IMR-90 (cell line): ENCODE data around the gene ABLIM3. TPM values are rescaled to one million over a fixed set of nuclear protein-coding genes. Genes with fewer than 3 reads are reported as not detected.

Source experiments
- ATAC-seq: fragments of 200-7000 bp; cut with Tn5 transposase; 2 replicates; pipeline ENCODE4 v1.9.1; 2020; ENCODE audit warnings: low read depth, mild to moderate bottlenecking, moderate library complexity
- BruUV-seq: library from RNA; stranded (reverse); fragments of 400-500 nt; replicated peaks from 2 replicates; lab custom pipeline; 2021; lab: Mats Ljungman, UMichigan
- CTCF ChIA-PET: fragments of 300-600 bp; formaldehyde crosslinking; extraction: SDS; loops from one replicate; lab custom pipeline; 2021; ENCODE audit warnings: antibody characterized with exemption; lab: Yijun Ruan, JAX
- POLR2A ChIA-PET: fragments of 300-600 bp; sonication (Branson Sonifier 250); formaldehyde crosslinking; loops from one replicate; lab custom pipeline; 2022; ENCODE audit warnings: antibody characterized with exemption; ENCODE audit not compliant: unreplicated experiment; lab: Charles Lee
- DNase-seq: peaks from one replicate; pipeline ENCODE4 v3.0.0; 2013
- H2AFZ ChIP-seq: replicated peaks from 2 replicates; pipeline ENCODE3; 2013; ENCODE audit warnings: low read length, mild to moderate bottlenecking; ENCODE audit not compliant: poor library complexity
- H2AK5ac ChIP-seq: 2 replicates; pipeline ENCODE4 v1.6.1; 2013; ENCODE audit warnings: low read depth, low read length, inconsistent platforms
- H2AK9ac ChIP-seq: replicated peaks from 2 replicates; pipeline ENCODE3; 2013; ENCODE audit warnings: mild to moderate bottlenecking, low read depth, low read length, moderate library complexity; ENCODE audit not compliant: poor library complexity
- H2BK120ac ChIP-seq: 2 replicates; pipeline ENCODE4 v1.6.1; 2013; ENCODE audit warnings: low read depth, low read length, inconsistent platforms
- H2BK15ac ChIP-seq: 3 replicates; pipeline ENCODE4 v1.6.1; 2013; ENCODE audit warnings: low read depth, low read length, inconsistent platforms
- H2BK20ac ChIP-seq: 2 replicates; pipeline ENCODE4 v1.6.1; 2013; ENCODE audit warnings: low read depth, mild to moderate bottlenecking, inconsistent platforms, low read length, moderate library complexity
- H2BK5ac ChIP-seq: 2 replicates; pipeline ENCODE4 v1.6.1; 2013; ENCODE audit warnings: mild to moderate bottlenecking, low read depth, low read length, inconsistent platforms; ENCODE audit not compliant: poor library complexity, severe bottlenecking
- H3K14ac ChIP-seq: replicated peaks from 2 replicates; pipeline ENCODE4 v1.6.1; 2013; ENCODE audit warnings: low read depth, low read length, inconsistent platforms
- H3K18ac ChIP-seq: 2 replicates; pipeline ENCODE4 v1.6.1; 2013; ENCODE audit warnings: low read depth, low read length, control low read depth
- H3K23ac ChIP-seq: 2 replicates; pipeline ENCODE4 v1.6.1; 2013; ENCODE audit warnings: low read depth, low read length, inconsistent platforms
- H3K27ac ChIP-seq: 2 replicates; pipeline ENCODE4 v1.5.1; 2013; ENCODE audit warnings: mild to moderate bottlenecking, control low read depth, low read length; ENCODE audit not compliant: insufficient read depth
- H3K27me3 ChIP-seq: 2 replicates; pipeline ENCODE4 v1.6.1; 2013; ENCODE audit warnings: low read length; ENCODE audit not compliant: control insufficient read depth, insufficient read depth
- H3K36me3 ChIP-seq: 2 replicates; pipeline ENCODE4 v1.6.1; 2013; ENCODE audit warnings: low read length, mixed read lengths; ENCODE audit not compliant: control insufficient read depth, insufficient read depth
- H3K4ac ChIP-seq: 2 replicates; pipeline ENCODE4 v1.6.1; 2013; ENCODE audit warnings: low read depth, low read length, inconsistent platforms
- H3K4me1 ChIP-seq: 2 replicates; pipeline ENCODE4 v1.6.1; 2013; ENCODE audit warnings: low read length, mixed read lengths; ENCODE audit not compliant: control insufficient read depth, insufficient read depth
- H3K4me2 ChIP-seq: 2 replicates; pipeline ENCODE4 v1.6.1; 2013; ENCODE audit warnings: low read depth, mild to moderate bottlenecking, control low read depth, low read length, moderate library complexity
- H3K4me3 ChIP-seq: 2 replicates; pipeline ENCODE4 v1.5.1; 2013; ENCODE audit warnings: low read depth, mild to moderate bottlenecking, control low read depth, low read length, moderate library complexity; ENCODE audit not compliant: insufficient read depth
- H3K56ac ChIP-seq: 2 replicates; pipeline ENCODE4 v1.6.1; 2013; ENCODE audit warnings: low read length, inconsistent platforms; ENCODE audit not compliant: insufficient read depth; ENCODE audit errors: extremely low read depth
- H3K79me1 ChIP-seq, 2 experiments: 2 replicates each; pipeline ENCODE4 v1.6.1; 2013; ENCODE audit warnings: low read length in 2 of 2, inconsistent platforms in 1 of 2, low read depth in 1 of 2
- H3K9ac ChIP-seq: 2 replicates; pipeline ENCODE4 v1.6.1; 2013; ENCODE audit warnings: low read depth, low read length, control low read depth
- H3K9me1 ChIP-seq: 2 replicates; pipeline ENCODE4 v1.6.1; 2013; ENCODE audit warnings: low read length, inconsistent platforms; ENCODE audit not compliant: insufficient read depth
- H3K9me3 ChIP-seq: 2 replicates; pipeline ENCODE4 v1.6.1; 2013; ENCODE audit warnings: low read length; ENCODE audit not compliant: control insufficient read depth, insufficient read depth
- H4K20me1 ChIP-seq: 2 replicates; pipeline ENCODE4 v1.6.1; 2013; ENCODE audit warnings: low read length, inconsistent platforms; ENCODE audit not compliant: insufficient read depth
- H4K5ac ChIP-seq: 2 replicates; pipeline ENCODE4 v1.6.1; 2013; ENCODE audit warnings: mild to moderate bottlenecking, low read depth, low read length, control low read depth
- H4K8ac ChIP-seq, 2 experiments: 2 replicates each; pipeline ENCODE4 v1.6.1; 2013; ENCODE audit warnings: low read depth in 2 of 2, low read length in 2 of 2, control low read depth in 1 of 2, inconsistent platforms in 1 of 2
- H4K91ac ChIP-seq: 2 replicates; pipeline ENCODE4 v1.6.1; 2013; ENCODE audit warnings: low read depth, low read length, inconsistent platforms; ENCODE audit not compliant: insufficient read depth
- CEBPB ChIP-seq: IDR thresholded peaks from 2 replicates; pipeline ENCODE4 v1.6.1; 2012; ENCODE audit warnings: low read depth, low read length, improper control_type of control experiment
- CHD1 ChIP-seq: IDR thresholded peaks from 2 replicates; pipeline ENCODE4 v1.6.1; 2012; ENCODE audit warnings: low read depth, low read length, improper control_type of control experiment
- MAFK ChIP-seq: IDR thresholded peaks from 2 replicates; pipeline ENCODE4 v1.6.1; 2012; ENCODE audit warnings: low read depth, low read length, improper control_type of control experiment
- MAZ ChIP-seq: IDR thresholded peaks from 2 replicates; pipeline ENCODE4 v1.6.1; 2012; ENCODE audit warnings: low read depth, mild to moderate bottlenecking, low read length, improper control_type of control experiment, moderate library complexity, borderline replicate concordance
- MXI1 ChIP-seq: IDR thresholded peaks from 2 replicates; pipeline ENCODE4 v1.6.1; 2012; ENCODE audit warnings: low read depth, mild to moderate bottlenecking, low read length, moderate library complexity, borderline replicate concordance
- NFE2L2 ChIP-seq: fragments of 150-350 bp; IDR thresholded peaks from 2 replicates; pipeline ENCODE4 v1.6.1; 2016; ENCODE audit warnings: low read depth, mild to moderate bottlenecking, low read length
- POLR2A ChIP-seq: IDR thresholded peaks from 2 replicates; pipeline ENCODE4 v1.6.1; 2012; ENCODE audit warnings: mild to moderate bottlenecking, low read depth, low read length
- RAD21 ChIP-seq: IDR thresholded peaks from 2 replicates; pipeline ENCODE4 v1.6.1; 2012; ENCODE audit warnings: low read length, improper control_type of control experiment
- RCOR1 ChIP-seq: IDR thresholded peaks from 2 replicates; pipeline ENCODE4 v1.6.1; 2012; ENCODE audit warnings: mild to moderate bottlenecking, low read length, improper control_type of control experiment; ENCODE audit not compliant: insufficient replicate concordance
- RFX5 ChIP-seq: IDR thresholded peaks from 2 replicates; pipeline ENCODE4 v1.8.0; 2012; ENCODE audit warnings: low read depth, mild to moderate bottlenecking, low read length, moderate library complexity
- SMC3 ChIP-seq: fragments of 150-350 bp; IDR thresholded peaks from 2 replicates; pipeline ENCODE4 v1.6.1; 2016; ENCODE audit warnings: low read depth, mild to moderate bottlenecking, antibody characterized with exemption, low read length, moderate library complexity
- WGBS, 2 experiments: methylation state at CpG; one replicate each; pipeline versions ENCODE4 v1.1.5 to v1.1.7; 2013; ENCODE audit warnings: missing lambda C conversion rate in 2 of 2; ENCODE audit not compliant: insufficient read length in 1 of 2; ENCODE audit errors: extremely low coverage in 2 of 2; 5-methylcytosine and 5-hydroxymethylcytosine counted together
- dilution Hi-C: fragments of 300-500 bp; cut with HindIII; formaldehyde crosslinking; loops from one replicate; pipeline ENCODE4 v1.14.3; 2018; ENCODE audit warnings: low sequenced_read_pairs; ENCODE audit not compliant: unreplicated experiment
- in situ Hi-C: fragments of 300-500 bp; cut with MboI; formaldehyde crosslinking; loops from 3 replicates; pipeline ENCODE4 v1.14.3; 2019; ENCODE audit warnings: low sequenced_read_pairs, inconsistent platforms, mixed read lengths
- intact Hi-C: fragments of 100-400 bp; cut with micrococcal nuclease; formaldehyde crosslinking; loops from 2 replicates; pipeline ENCODE4 v1.10.0; 2022
- polyA plus RNA-seq, 3 experiments: library from polyadenylated mRNA; depleted of rRNA; stranded (reverse); fragments of >200 nt; gene quantifications; 2 replicates each; pipeline ENCODE4 v1.2.3, GENCODE V29; 2012; ENCODE audit warnings: low replicate concordance in 1 of 3
- total RNA-seq: library from RNA; depleted of rRNA; stranded (reverse); fragments of >200 nt; gene quantifications from 2 replicates; pipeline ENCODE4 v1.2.3, GENCODE V29; 2012
- TF ChIP-seq, protein P1 (sequence below): conservative IDR thresholded peaks from 2 replicates; pipeline ENCODE4 v1.5.1; 2012; ENCODE audit warnings: mild to moderate bottlenecking, low read depth, low read length, improper control_type of control experiment

The ABLIM3 gene
- total and polyA plus RNA-seq, 2 of the 4 experiments (the other 2 are of a cell fraction): 33.3 to 69.9 TPM

DNA sequence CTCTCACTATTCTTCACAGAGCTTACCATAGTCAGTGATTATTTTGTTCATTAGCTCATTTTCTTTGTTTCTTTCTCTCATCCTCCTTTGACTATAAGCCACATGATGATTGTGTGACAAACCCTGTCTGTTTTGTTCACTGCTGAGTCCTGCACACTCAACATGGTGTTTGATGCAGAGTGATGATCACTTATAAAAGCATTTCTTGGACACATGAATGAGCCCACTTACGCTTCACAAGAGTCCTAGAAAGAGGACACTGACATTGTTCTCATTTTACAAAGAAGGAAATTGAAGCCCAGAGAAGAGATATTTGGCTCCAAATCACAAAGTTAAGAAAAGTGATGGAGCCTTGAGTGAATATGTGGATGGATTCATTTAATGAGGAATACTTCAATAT, 13.4 kb downstream of the ABLIM3 start:
- in situ Hi-C loops: loop anchor here (25.0 kb wide), 1 partner anchor 408 kb away; the partner anchor contains the start of gene CSNK1A1

More for the DNA sequence above, 13.4 kb downstream of the ABLIM3 start:
- H3K9me1 ChIP-seq: peaks cover 34% of the 10 kb centered on the region
- peak overlapping the region; percentile 73; the same call in 1 of the 2 replicates for H4K5ac ChIP-seq
- H3K27me3 ChIP-seq: no peaks in the 10 kb centered on the region
- CTCF ChIA-PET: no interaction called here
- no peaks in the 10 kb centered on the region for H3K9me3 ChIP-seq
- H4K20me1 ChIP-seq: no peaks in the 10 kb centered on the region
- BruUV-seq: no TSS peak
- H3K4me2 ChIP-seq: no peak overlapping the region; the same call in 1 of the 2 replicates
- ATAC-seq: no peak
- peak overlapping the region; percentile 78; the same call in 1 of the 2 replicates for H3K23ac ChIP-seq
- DNase-seq: no peak
- H2BK20ac ChIP-seq: peak overlapping the region; percentile 65; the same call in 1 of the 2 replicates
- peak overlapping the region; percentile 61; the same call in 1 of the 2 replicates for H3K4ac ChIP-seq
- H4K8ac ChIP-seq: peak overlapping the region in 1 of 2 experiments; percentile 70; a peak in 1 of 4 replicates
- H3K9ac ChIP-seq: no peak overlapping the region
- H3K79me1 ChIP-seq: peaks cover 55 to 88% of the 10 kb centered on the region in 2 experiments
- H2BK120ac ChIP-seq: peak overlapping the region; percentile 68; the same call in 1 of the 2 replicates
- peaks cover 39% of the 10 kb centered on the region for H3K4me1 ChIP-seq
- no peak overlapping the region for H2BK15ac ChIP-seq
- peak overlapping the region; percentile 64 for H2BK5ac ChIP-seq
- H2AK5ac ChIP-seq: peak overlapping the region; percentile 29; the same call in 1 of the 2 replicates
- dilution Hi-C loops (no loop called here), intact Hi-C loops (loop anchor here (2.0 kb wide), 1 partner anchor 14 kb away; no protein-coding TSS in a partner anchor)
- no peaks in the 10 kb centered on the region for H3K36me3 ChIP-seq
- no peak overlapping the region for H4K91ac ChIP-seq
- WGBS, 2 experiments: no CpG with 5 or more reads among the region's 1 CpG
- peak overlapping the region; percentile 91 for H3K14ac ChIP-seq
- H3K18ac ChIP-seq: peak overlapping the region; percentile 66; the same call in 1 of the 2 replicates
- H3K4me3 ChIP-seq: no peak overlapping the region
- no peak overlapping the region for H3K27ac ChIP-seq
- no peak for TF ChIP-seq RFX5
- no peak for TF ChIP-seq RAD21
- TF ChIP-seq CEBPB: no peak
- TF ChIP-seq NFE2L2: no peak
- TF ChIP-seq POLR2A: no peak
- no peak for TF ChIP-seq CHD1
- TF ChIP-seq, protein P1, sequence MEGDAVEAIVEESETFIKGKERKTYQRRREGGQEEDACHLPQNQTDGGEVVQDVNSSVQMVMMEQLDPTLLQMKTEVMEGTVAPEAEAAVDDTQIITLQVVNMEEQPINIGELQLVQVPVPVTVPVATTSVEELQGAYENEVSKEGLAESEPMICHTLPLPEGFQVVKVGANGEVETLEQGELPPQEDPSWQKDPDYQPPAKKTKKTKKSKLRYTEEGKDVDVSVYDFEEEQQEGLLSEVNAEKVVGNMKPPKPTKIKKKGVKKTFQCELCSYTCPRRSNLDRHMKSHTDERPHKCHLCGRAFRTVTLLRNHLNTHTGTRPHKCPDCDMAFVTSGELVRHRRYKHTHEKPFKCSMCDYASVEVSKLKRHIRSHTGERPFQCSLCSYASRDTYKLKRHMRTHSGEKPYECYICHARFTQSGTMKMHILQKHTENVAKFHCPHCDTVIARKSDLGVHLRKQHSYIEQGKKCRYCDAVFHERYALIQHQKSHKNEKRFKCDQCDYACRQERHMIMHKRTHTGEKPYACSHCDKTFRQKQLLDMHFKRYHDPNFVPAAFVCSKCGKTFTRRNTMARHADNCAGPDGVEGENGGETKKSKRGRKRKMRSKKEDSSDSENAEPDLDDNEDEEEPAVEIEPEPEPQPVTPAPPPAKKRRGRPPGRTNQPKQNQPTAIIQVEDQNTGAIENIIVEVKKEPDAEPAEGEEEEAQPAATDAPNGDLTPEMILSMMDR: no peak
- TF ChIP-seq RCOR1: no peak
- TF ChIP-seq SMC3: no peak
- no peak for TF ChIP-seq MXI1
- TF ChIP-seq MAFK: no peak
- TF ChIP-seq MAZ: no peak
- H2AK9ac ChIP-seq: no peak overlapping the region
- POLR2A ChIA-PET: no interaction called here
- no peak overlapping the region for H3K56ac ChIP-seq
- H2AFZ ChIP-seq: no peak overlapping the region
